OCI-LY1 (cell line): ENCODE results near the gene NFIX.
"Not testable (repeated sequence)": the region's sequence is repeated elsewhere in the genome, so short reads cannot be mapped to it uniquely, and the experiment has no call there.

Experiments used
- H2AFZ ChIP-seq: fragments of 200-600 bp; sonication (generic), shearing (Covaris generic); 2 replicates; pipeline ENCODE4 v1.6.0; 2014; ENCODE audit warnings: antibody characterized with exemption, mild to moderate bottlenecking, low read length
- H3F3A ChIP-seq: fragments of 200-600 bp; sonication (generic), shearing (Covaris generic); 2 replicates; pipeline ENCODE4 v1.6.0; 2014; ENCODE audit warnings: mild to moderate bottlenecking, antibody characterized with exemption, low read length, moderate library complexity; ENCODE audit not compliant: insufficient read depth
- H3K27ac ChIP-seq: fragments of 200-600 bp; sonication (generic); 2 replicates; pipeline ENCODE4 v1.5.1; 2014; ENCODE audit warnings: low read length, mixed run types, mild to moderate bottlenecking, low read depth; ENCODE audit not compliant: poor library complexity, severe bottlenecking
- H3K27me3 ChIP-seq: fragments of 200-600 bp; sonication (generic); 2 replicates; pipeline ENCODE4 v1.6.0; 2014; ENCODE audit warnings: antibody characterized with exemption, mild to moderate bottlenecking, low read length, moderate library complexity; ENCODE audit not compliant: insufficient read depth
- H3K36me3 ChIP-seq: fragments of 200-600 bp; sonication (generic); 2 replicates; pipeline ENCODE4 v1.6.1; 2014; ENCODE audit warnings: mild to moderate bottlenecking, antibody characterized with exemption, low read length, moderate library complexity, mixed read lengths; ENCODE audit not compliant: insufficient read depth
- H3K4me1 ChIP-seq: fragments of 200-600 bp; sonication (generic); 2 replicates; pipeline ENCODE4 v1.5.1; 2014; ENCODE audit warnings: mild to moderate bottlenecking, low read length, moderate library complexity; ENCODE audit not compliant: insufficient read depth, severe bottlenecking
- H3K4me2 ChIP-seq: fragments of 200-600 bp; sonication (generic), shearing (Covaris generic); 2 replicates; pipeline ENCODE4 v1.6.1; 2014; ENCODE audit warnings: low read length
- H3K4me3 ChIP-seq: fragments of 200-600 bp; sonication (generic); 2 replicates; pipeline ENCODE4 v1.5.1; 2014; ENCODE audit warnings: low read length, low read depth, mild to moderate bottlenecking, mixed read lengths; ENCODE audit not compliant: poor library complexity, severe bottlenecking
- H3K79me2 ChIP-seq: fragments of 200-600 bp; shearing (Covaris generic); 2 replicates; pipeline ENCODE4 v1.6.1; 2016; ENCODE audit warnings: mixed run types, low read length, mixed read lengths; ENCODE audit not compliant: insufficient read depth
- H3K9ac ChIP-seq: fragments of 200-600 bp; sonication (generic), shearing (Covaris generic); 2 replicates; pipeline ENCODE4 v1.6.1; 2014; ENCODE audit warnings: mild to moderate bottlenecking, low read length, mixed read lengths
- H3K9me2 ChIP-seq: fragments of 200-600 bp; sonication (generic), shearing (Covaris generic); 2 replicates; pipeline ENCODE4 v1.6.1; 2014; ENCODE audit warnings: low read depth, mild to moderate bottlenecking, low read length, mixed read lengths
- H3K9me3 ChIP-seq: fragments of 200-600 bp; shearing (Covaris generic); 2 replicates; pipeline ENCODE4 v1.6.1; 2014; ENCODE audit warnings: low read length, mixed read lengths
- H4K20me1 ChIP-seq: fragments of 200-600 bp; sonication (generic), shearing (Covaris generic); 2 replicates; pipeline ENCODE4 v1.6.0; 2016; ENCODE audit warnings: mild to moderate bottlenecking, low read length; ENCODE audit not compliant: insufficient read depth
- EZH2 ChIP-seq: fragments of 200-600 bp; sonication (generic), shearing (Covaris generic); IDR thresholded peaks from 2 replicates; pipeline ENCODE4 v1.8.0; 2017; ENCODE audit warnings: borderline replicate concordance, mixed run types, mild to moderate bottlenecking, antibody characterized with exemption, low read length, moderate library complexity, mixed read lengths
- TF ChIP-seq, protein P1 (sequence below): fragments of 200-600 bp; sonication (generic), shearing (Covaris generic); IDR thresholded peaks from 2 replicates; pipeline ENCODE4 v1.5.1; 2017; ENCODE audit warnings: mild to moderate bottlenecking, antibody characterized with exemption, low read length, moderate library complexity, mixed read lengths

Gene NFIX

DNA sequence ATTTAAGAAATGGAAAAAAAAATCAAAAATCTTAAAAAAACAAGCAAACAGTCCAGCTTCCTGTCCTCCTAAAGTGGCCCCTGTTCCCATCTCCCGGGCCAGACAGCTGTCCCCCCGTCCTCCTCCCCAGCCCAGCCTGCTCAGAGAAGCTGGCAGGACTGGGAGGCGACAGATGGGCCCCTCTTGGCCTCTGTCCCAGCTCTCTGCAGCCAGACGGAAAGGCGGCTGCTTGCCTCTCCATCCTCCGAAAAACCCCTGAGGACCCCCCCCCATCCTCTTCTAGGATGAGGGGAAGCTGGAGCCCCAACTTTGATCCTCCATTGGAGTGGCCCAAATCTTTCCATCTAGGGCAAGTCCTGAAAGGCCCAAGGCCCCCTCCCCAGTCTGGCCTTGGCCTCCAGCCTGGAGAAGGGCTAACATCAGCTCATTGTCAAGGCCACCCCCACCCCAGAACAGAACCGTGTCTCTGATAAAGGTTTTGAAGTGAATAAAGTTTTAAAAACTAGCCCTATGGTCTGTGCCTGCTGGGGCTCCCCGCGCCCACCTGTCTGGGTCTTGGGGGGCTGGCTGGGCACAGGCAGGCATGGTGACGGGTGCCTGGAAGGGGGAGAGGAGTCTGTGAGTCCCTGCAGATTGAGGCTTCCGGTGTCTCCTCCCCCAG lies 42.0 kb upstream of the NFIX start:
- TF ChIP-seq, protein P1, sequence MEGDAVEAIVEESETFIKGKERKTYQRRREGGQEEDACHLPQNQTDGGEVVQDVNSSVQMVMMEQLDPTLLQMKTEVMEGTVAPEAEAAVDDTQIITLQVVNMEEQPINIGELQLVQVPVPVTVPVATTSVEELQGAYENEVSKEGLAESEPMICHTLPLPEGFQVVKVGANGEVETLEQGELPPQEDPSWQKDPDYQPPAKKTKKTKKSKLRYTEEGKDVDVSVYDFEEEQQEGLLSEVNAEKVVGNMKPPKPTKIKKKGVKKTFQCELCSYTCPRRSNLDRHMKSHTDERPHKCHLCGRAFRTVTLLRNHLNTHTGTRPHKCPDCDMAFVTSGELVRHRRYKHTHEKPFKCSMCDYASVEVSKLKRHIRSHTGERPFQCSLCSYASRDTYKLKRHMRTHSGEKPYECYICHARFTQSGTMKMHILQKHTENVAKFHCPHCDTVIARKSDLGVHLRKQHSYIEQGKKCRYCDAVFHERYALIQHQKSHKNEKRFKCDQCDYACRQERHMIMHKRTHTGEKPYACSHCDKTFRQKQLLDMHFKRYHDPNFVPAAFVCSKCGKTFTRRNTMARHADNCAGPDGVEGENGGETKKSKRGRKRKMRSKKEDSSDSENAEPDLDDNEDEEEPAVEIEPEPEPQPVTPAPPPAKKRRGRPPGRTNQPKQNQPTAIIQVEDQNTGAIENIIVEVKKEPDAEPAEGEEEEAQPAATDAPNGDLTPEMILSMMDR: no peak
- TF ChIP-seq EZH2: no peak
- Histone ChIP-seq H3K27me3 (no peaks in the 10 kb centered on the region), H3K9me2 (no peaks in the 10 kb centered on the region), H3K4me3 (no peak overlapping the region), H3K9me3 (no peaks in the 10 kb centered on the region), H3K36me3 (peaks cover 67% of the 10 kb centered on the region), H2AFZ (no peak overlapping the region), H3K4me1 (peaks cover 28% of the 10 kb centered on the region), H3K9ac (no peak overlapping the region), H3K79me2 (no peaks in the 10 kb centered on the region), H3K27ac (peak overlapping the region; percentile 89), H3F3A (peaks cover 14% of the 10 kb centered on the region), H4K20me1 (no peaks in the 10 kb centered on the region), H3K4me2 (no peak overlapping the region)

DNA sequence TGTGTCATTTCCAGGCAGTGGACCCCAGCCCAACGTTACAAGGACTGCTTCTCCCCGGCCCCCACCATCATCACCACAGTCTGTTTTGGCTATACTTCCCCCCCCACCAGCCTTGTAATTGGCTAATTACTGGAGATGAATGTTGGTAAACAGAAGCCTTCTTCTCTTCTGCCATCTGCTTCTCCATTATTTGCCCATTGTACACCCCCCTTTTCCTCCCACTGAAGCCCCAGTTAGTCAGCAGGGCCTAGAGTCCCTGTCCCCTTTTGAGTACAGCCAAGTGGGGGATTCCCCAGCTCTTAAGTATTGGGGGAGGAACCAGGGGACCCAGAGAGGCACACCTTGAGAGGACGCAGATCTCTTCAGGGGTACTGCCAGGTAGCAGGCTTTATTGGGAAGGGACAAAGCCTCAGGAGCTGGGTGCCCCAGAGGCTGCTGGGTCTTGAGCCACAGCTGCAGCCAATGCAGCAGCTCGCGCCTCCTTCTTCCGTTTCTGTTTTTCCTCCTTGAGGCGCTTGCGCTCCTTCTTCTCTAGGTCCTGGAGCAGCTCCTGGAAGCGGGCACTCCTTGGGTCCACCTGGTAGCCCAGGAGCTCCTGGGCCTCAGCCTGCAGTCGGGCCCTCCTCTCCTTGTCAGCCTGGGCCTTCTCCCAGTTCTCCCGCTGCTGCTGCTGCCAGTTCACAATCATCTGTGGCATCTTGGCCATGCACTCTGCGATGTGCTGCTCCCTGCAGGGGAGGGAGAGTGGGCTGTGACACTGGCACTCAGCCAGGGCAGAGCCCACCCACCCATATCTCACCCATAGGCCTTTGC lies 41.3 kb upstream of the NFIX start:
- H3K4me1 ChIP-seq: peaks cover 28% of the 10 kb centered on the region
- no peaks in the 10 kb centered on the region for H4K20me1 ChIP-seq
- peaks cover 60% of the 10 kb centered on the region for H3K36me3 ChIP-seq
- H3K27ac ChIP-seq: peak overlapping the region; percentile 89
- H3K9ac ChIP-seq: peak overlapping the region; percentile 29; the same call in 1 of the 2 replicates
- peak overlapping the region; percentile 9 for H3K4me3 ChIP-seq
- H3F3A ChIP-seq: peaks cover 14% of the 10 kb centered on the region
- no peaks in the 10 kb centered on the region for H3K79me2 ChIP-seq
- H3K4me2 ChIP-seq: peak overlapping the region; percentile 75
- no peak overlapping the region for H2AFZ ChIP-seq
- no peaks in the 10 kb centered on the region for H3K27me3 ChIP-seq
- TF ChIP-seq EZH2: no peak
- TF ChIP-seq, protein P1: no peak
- no peaks in the 10 kb centered on the region for H3K9me3 ChIP-seq
- H3K9me2 ChIP-seq: no peaks in the 10 kb centered on the region

DNA sequence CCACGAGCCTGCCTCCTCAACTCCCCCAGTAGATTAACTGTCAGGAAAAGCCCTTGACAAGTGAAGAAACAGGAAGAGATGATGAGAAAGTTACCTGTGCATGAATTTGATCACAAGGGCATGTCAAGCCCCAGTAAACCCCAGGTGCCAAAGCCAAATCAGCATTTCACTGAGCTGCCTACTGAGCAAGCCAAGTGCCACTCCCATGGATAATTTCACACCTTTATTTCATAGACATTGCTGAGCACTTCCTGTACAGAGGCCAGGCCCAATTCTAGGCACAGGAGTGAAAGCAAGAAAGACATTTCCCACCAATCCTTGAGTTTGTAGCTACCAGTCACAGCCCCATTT lies 40.7 kb upstream of the NFIX start:
- TF ChIP-seq, protein P1: no peak
- no peak for TF ChIP-seq EZH2
- Histone ChIP-seq H3K9me3 (no peaks in the 10 kb centered on the region), H4K20me1 (no peaks in the 10 kb centered on the region), H3K4me1 (peaks cover 28% of the 10 kb centered on the region), H3K27me3 (no peaks in the 10 kb centered on the region), H3F3A (peaks cover 14% of the 10 kb centered on the region), H3K9ac (peak overlapping the region; percentile 29; the same call in 1 of the 2 replicates), H3K4me2 (peak overlapping the region; percentile 75), H3K79me2 (no peaks in the 10 kb centered on the region), H3K9me2 (no peaks in the 10 kb centered on the region), H3K27ac (peak overlapping the region; percentile 89), H3K4me3 (peak overlapping the region; percentile 9), H2AFZ (no peak overlapping the region), H3K36me3 (peaks cover 54% of the 10 kb centered on the region)

DNA sequence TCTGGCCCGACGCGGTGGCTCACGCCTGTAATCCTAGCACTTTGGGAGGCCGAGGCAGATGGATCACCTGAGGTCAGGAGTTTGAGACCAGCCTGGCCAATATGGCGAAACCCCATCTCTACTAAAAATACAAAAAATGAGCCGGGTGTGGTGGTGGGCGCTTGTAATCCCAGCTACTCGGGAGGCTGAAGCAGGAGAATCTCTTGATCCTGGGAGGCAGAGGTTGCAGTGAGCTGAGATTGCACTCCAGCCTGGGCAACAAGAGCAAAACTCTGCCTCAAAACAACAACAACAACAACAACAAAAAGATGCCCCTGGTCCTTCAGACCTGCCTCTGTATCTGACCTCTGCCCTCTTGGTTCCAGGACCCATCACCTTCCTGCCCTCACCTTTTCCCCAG lies 39.7 kb upstream of the NFIX start:
- Histone ChIP-seq H3K4me3 (peak overlapping the region; percentile 77), H3K4me1 (peaks cover 28% of the 10 kb centered on the region), H3K27ac (peak overlapping the region; percentile 89), H3F3A (peaks cover 14% of the 10 kb centered on the region), H3K4me2 (peak overlapping the region; percentile 75), H3K36me3 (peaks cover 44% of the 10 kb centered on the region), H3K9ac (peak overlapping the region; percentile 74; the same call in 1 of the 2 replicates)
- not testable (repeated sequence) for H3K9me3 ChIP-seq, H2AFZ ChIP-seq, H3K9me2 ChIP-seq, H3K79me2 ChIP-seq, H3K27me3 ChIP-seq, H4K20me1 ChIP-seq
